Effector memory CD8-positive, alpha-beta T cell (primary cell): ENCODE results near the gene CENPM.

ENCODE experiments used
- ATAC-seq: fragments of 150-1000 bp; cut with Tn5 transposase; replicated peaks from 2 replicates; pipeline ENCODE4 v1.10.0; 2021; ENCODE audit warnings: mild to moderate bottlenecking, moderate library complexity
- DNase-seq, 3 experiments: peaks; one replicate each; pipeline ENCODE4 v3.0.0; 2021
- H3K27ac Mint-ChIP-seq, 2 donors: one replicate each; pipeline ENCODE4 v1.8.0; 2022; ENCODE audit warnings: mild to moderate bottlenecking in 2 of 2, mixed read lengths in 2 of 2, moderate library complexity in 2 of 2
- H3K27me3 Mint-ChIP-seq, 2 donors: one replicate each; pipeline ENCODE4 v1.8.0; 2022; ENCODE audit warnings: mixed read lengths in 2 of 2
- H3K36me3 Mint-ChIP-seq: one replicate; pipeline ENCODE4 v1.8.0; 2022; ENCODE audit warnings: mild to moderate bottlenecking, moderate library complexity, mixed read lengths; ENCODE audit not compliant: insufficient read depth
- H3K4me1 Mint-ChIP-seq, 2 donors: one replicate each; pipeline ENCODE4 v1.8.0; 2022; ENCODE audit warnings: low read depth in 2 of 2, mixed read lengths in 2 of 2
- H3K4me3 Mint-ChIP-seq, 2 donors: one replicate each; pipeline ENCODE4 v1.8.0; 2022; ENCODE audit warnings: mild to moderate bottlenecking in 2 of 2, mixed read lengths in 2 of 2, moderate library complexity in 2 of 2
- H3K9me3 Mint-ChIP-seq, 2 donors: one replicate each; pipeline ENCODE4 v1.8.0; 2022; ENCODE audit warnings: mixed read lengths in 2 of 2

Gene CENPM

GRCh38 chr22:41920271-41920976, 26.5 kb downstream of the CENPM start:
- no peaks in the 10 kb centered on the region for H3K9me3 Mint-ChIP-seq
- H3K36me3 Mint-ChIP-seq = peaks cover 42% of the 10 kb centered on the region
- DNase-seq (no peak), ATAC-seq (no peak)
- peak overlapping the region in 1 of 2 donors; percentile 68 for H3K27ac Mint-ChIP-seq
- peaks cover 18 to 21% of the 10 kb centered on the region in 2 donors for H3K27me3 Mint-ChIP-seq
- H3K4me3 Mint-ChIP-seq = peak overlapping the region; percentile 22 to 70
- H3K4me1 Mint-ChIP-seq = peaks cover 0 to 9% of the 10 kb centered on the region in 2 donors

GRCh38 chr22:41919357-41920224, 27.4 kb downstream of the CENPM start:
- H3K9me3 Mint-ChIP-seq = no peaks in the 10 kb centered on the region
- peaks cover 38% of the 10 kb centered on the region for H3K36me3 Mint-ChIP-seq
- peaks cover 21 to 24% of the 10 kb centered on the region in 2 donors for H3K27me3 Mint-ChIP-seq
- H3K27ac Mint-ChIP-seq = peak overlapping the region in 1 of 2 donors; percentile 68
- H3K4me1 Mint-ChIP-seq = peaks cover 0 to 7% of the 10 kb centered on the region in 2 donors
- ATAC-seq (peak; percentile 31), DNase-seq (no peak)
- peak overlapping the region; percentile 61 to 70 for H3K4me3 Mint-ChIP-seq

- peaks cover 0 to 7% of the 10 kb centered on the region in 2 donors for H3K4me1 Mint-ChIP-seq
- no peak for ATAC-seq
- H3K9me3 Mint-ChIP-seq = no peaks in the 10 kb centered on the region
- DNase-seq = no peak
- no peak overlapping the region for H3K27ac Mint-ChIP-seq
- H3K36me3 Mint-ChIP-seq = peaks cover 42% of the 10 kb centered on the region
- peaks cover 26 to 30% of the 10 kb centered on the region in 2 donors for H3K27me3 Mint-ChIP-seq
- H3K4me3 Mint-ChIP-seq = peak overlapping the region in 1 of 2 donors; percentile 6
These were observed 28.8 kb downstream of the CENPM start for GRCh38 chr22:41917903-41918791.

- Mint-ChIP-seq H3K4me1 (peaks cover 0 to 11% of the 10 kb centered on the region in 2 donors), H3K27me3 (peaks cover 33 to 37% of the 10 kb centered on the region in 2 donors), H3K4me3 (peak overlapping the region in 1 of 2 donors; percentile 33), H3K9me3 (no peaks in the 10 kb centered on the region), H3K36me3 (peaks cover 40% of the 10 kb centered on the region), H3K27ac (peak overlapping the region in 1 of 2 donors; percentile 41)
- DNase-seq (no peak), ATAC-seq (no peak)
These were observed 29.5 kb downstream of the CENPM start for GRCh38 chr22:41917375-41917902.

GRCh38 chr22:41916745-41917358, 30.1 kb downstream of the CENPM start:
- DNase-seq (no peak), ATAC-seq (no peak)
- no peaks in the 10 kb centered on the region for H3K9me3 Mint-ChIP-seq
- peak overlapping the region in 1 of 2 donors; percentile 41 for H3K27ac Mint-ChIP-seq
- peak overlapping the region in 1 of 2 donors; percentile 33 for H3K4me3 Mint-ChIP-seq
- H3K4me1 Mint-ChIP-seq = peaks cover 0 to 11% of the 10 kb centered on the region in 2 donors
- H3K27me3 Mint-ChIP-seq = peaks cover 39 to 43% of the 10 kb centered on the region in 2 donors
- peaks cover 38% of the 10 kb centered on the region for H3K36me3 Mint-ChIP-seq

GRCh38 chr22:41915786-41916493, 31.0 kb downstream of the CENPM start:
- H3K9me3 Mint-ChIP-seq = no peaks in the 10 kb centered on the region
- H3K36me3 Mint-ChIP-seq = peaks cover 32% of the 10 kb centered on the region
- H3K27ac Mint-ChIP-seq = no peak overlapping the region
- peaks cover 6 to 16% of the 10 kb centered on the region in 2 donors for H3K4me1 Mint-ChIP-seq
- DNase-seq (no peak), ATAC-seq (no peak)
- peak overlapping the region; percentile 50 to 59 for H3K4me3 Mint-ChIP-seq
- peaks cover 46 to 52% of the 10 kb centered on the region in 2 donors for H3K27me3 Mint-ChIP-seq

- DNase-seq = peak; percentile 44 to 55 (median 50)
- H3K36me3 Mint-ChIP-seq = peaks cover 26% of the 10 kb centered on the region
- H3K4me1 Mint-ChIP-seq = peaks cover 6 to 15% of the 10 kb centered on the region in 2 donors
- peak; percentile 59 for ATAC-seq
- H3K27ac Mint-ChIP-seq = no peak within 1 kb of the TSS
- no peaks in the 10 kb centered on the region for H3K9me3 Mint-ChIP-seq
- H3K27me3 Mint-ChIP-seq = peaks cover 46 to 53% of the 10 kb centered on the region in 2 donors
- H3K4me3 Mint-ChIP-seq = peak within 1 kb of the TSS; percentile 50 to 59
These were observed 31.7 kb downstream of the CENPM start, which contains the start of gene SHISA8 for GRCh38 chr22:41915035-41915785. SHISA8 (minus strand) TSS chr22:41915074; CDS start chr22:41914667, 407 bp downstream.

GRCh38 chr22:41914611-41915034, 32.3 kb downstream of the CENPM start:
- ATAC-seq (no peak), DNase-seq (no peak)
- Mint-ChIP-seq H3K36me3 (peaks cover 24% of the 10 kb centered on the region), H3K27ac (no peak overlapping the region), H3K4me3 (no peak overlapping the region), H3K27me3 (peaks cover 46 to 53% of the 10 kb centered on the region in 2 donors), H3K9me3 (no peaks in the 10 kb centered on the region), H3K4me1 (peaks cover 6 to 14% of the 10 kb centered on the region in 2 donors)

GRCh38 chr22:41913842-41914534, 33.0 kb downstream of the CENPM start:
- H3K4me1 Mint-ChIP-seq = peaks cover 10 to 15% of the 10 kb centered on the region in 2 donors
- DNase-seq = no peak
- ATAC-seq = no peak
- no peak overlapping the region for H3K4me3 Mint-ChIP-seq
- H3K27ac Mint-ChIP-seq = no peak overlapping the region
- no peaks in the 10 kb centered on the region for H3K9me3 Mint-ChIP-seq
- H3K36me3 Mint-ChIP-seq = peaks cover 25% of the 10 kb centered on the region
- H3K27me3 Mint-ChIP-seq = peaks cover 46 to 53% of the 10 kb centered on the region in 2 donors

- H3K27me3 Mint-ChIP-seq = peaks cover 46 to 53% of the 10 kb centered on the region in 2 donors
- no peak for ATAC-seq
- H3K4me1 Mint-ChIP-seq = peaks cover 17 to 22% of the 10 kb centered on the region in 2 donors
- peak overlapping the region; percentile 44 to 64 for H3K4me3 Mint-ChIP-seq
- DNase-seq = no peak
- peaks cover 24% of the 10 kb centered on the region for H3K36me3 Mint-ChIP-seq
- no peak overlapping the region for H3K27ac Mint-ChIP-seq
- no peaks in the 10 kb centered on the region for H3K9me3 Mint-ChIP-seq
These were observed 33.8 kb downstream of the CENPM start for GRCh38 chr22:41913040-41913719.
